ENCODE data around the gene ADSS2. TPM values are rescaled to one million over a fixed set of nuclear protein-coding genes. Genes with fewer than 3 reads are reported as not detected.

ADSS2 gene
- total and polyA plus RNA-seq, 2 of the 4 experiments (the other 2 are of a cell fraction) = 14.9 to 30.1 TPM

DNA sequence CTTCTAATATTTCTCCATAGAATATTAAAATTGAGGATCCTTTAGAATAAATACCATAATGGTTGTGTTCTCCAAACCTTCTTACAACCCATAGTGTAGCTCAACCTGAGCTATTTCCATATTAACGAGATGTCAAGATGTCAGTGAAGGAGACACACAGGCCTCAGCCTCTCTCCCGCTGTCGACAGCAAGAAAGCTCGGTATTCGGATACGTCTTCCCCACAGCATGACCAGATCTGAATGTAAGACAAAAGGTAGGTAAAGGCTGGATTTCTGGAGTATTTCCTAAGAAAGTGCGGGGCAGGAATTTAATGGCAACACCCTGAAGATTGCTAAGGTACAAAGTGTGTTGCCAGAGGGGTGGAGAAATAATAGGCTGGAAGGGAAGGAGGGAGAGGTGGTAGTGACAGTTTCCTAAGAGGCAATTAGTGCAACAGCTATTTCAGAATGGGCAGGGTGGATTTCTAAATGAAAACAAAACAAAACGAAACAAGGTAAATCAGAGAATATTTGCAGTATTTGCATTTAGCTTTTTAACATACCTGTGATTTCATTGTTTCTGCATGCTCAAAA, 1.7 kb downstream of the ADSS2 start (continued):
- TF ChIP-seq CHD1 (IDR thresholded peaks at IDR 0.05; ENCODE audit: low read depth, low read length) = no peak

DNA sequence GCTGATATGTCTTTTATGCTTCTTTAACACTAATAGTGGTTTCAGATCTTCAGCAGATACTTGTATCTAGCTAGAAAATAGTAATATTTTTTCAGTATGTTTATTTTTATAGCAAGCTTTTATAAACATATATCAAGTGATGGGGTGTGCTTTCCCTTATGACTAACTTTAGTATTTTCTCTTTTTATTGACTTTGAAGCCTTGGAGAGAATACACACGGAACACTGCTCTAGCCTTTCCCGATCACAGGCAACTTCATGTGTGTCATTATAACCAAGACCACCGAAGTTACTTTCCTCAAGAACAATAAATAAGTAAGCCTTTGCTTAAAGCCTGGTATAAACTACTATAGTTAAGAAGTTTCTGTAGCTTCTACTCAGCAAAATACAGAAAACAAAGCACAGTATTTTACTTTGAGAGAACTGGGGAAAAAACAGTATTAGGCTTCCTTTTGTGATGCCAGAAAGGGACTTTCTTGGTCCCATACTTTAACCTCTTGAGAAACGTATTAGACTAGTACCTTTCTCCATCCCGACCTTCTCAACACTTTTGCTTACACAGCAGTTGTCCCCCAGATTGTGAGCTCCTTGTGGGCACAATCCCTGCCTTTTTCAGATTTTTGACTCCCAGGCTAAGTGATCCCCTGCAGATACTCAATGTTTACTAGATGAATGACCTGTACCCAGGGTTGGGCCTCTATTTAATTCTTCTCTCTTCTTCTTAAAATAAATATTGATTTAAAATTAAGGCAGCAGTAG, 3.3 kb downstream of the ADSS2 start:
- H2AK5ac ChIP-seq (ENCODE audit: low read depth, low read length) = peak overlapping the region; percentile 44; the same call in 1 of the 2 replicates
- ChIA-PET POLR2A (ENCODE audit: unreplicated experiment) (interaction anchor here (0.5 kb wide), 1 partner anchor 123 kb away, joined by 9 read pairs; no protein-coding TSS in a partner anchor), CTCF (no interaction called here)
- peak overlapping the region; percentile 47 for H2BK5ac ChIP-seq (ENCODE audit: low read depth, low read length, poor library complexity, severe bottlenecking)
- H3K79me1 ChIP-seq (ENCODE audit: low read depth in 1 of 2, low read length in 2 of 2) = peaks cover 15 to 53% of the 10 kb centered on the region in 2 experiments
- no peak overlapping the region; the same call in 1 of the 2 replicates for H3K14ac ChIP-seq (replicated peaks; ENCODE audit: low read depth, low read length)
- DNase-seq (peak; percentile 69), ATAC-seq (ENCODE audit: low read depth) (no peak)
- H3K4me1 ChIP-seq (ENCODE audit: control insufficient read depth, insufficient read depth, low read length) = peaks cover 16% of the 10 kb centered on the region
- peak overlapping the region; percentile 64; the same call in 1 of the 2 replicates for H3K27ac ChIP-seq (ENCODE audit: insufficient read depth, low read length)
- TF ChIP-seq POLR2A (IDR thresholded peaks at IDR 0.05; ENCODE audit: low read depth, low read length) = no peak
- TF ChIP-seq MAFK (IDR thresholded peaks at IDR 0.05; ENCODE audit: low read depth, low read length) = peak; percentile 42; the same call in 1 of the 2 replicates
- intact Hi-C loops (cut with micrococcal nuclease) = loop anchor here (10.0 kb wide), 1 partner anchor 734 kb away; no protein-coding TSS in a partner anchor
- H3K27me3 ChIP-seq (ENCODE audit: control insufficient read depth, insufficient read depth, low read length) = no peaks in the 10 kb centered on the region
- peaks cover 3% of the 10 kb centered on the region for H3K36me3 ChIP-seq (ENCODE audit: control insufficient read depth, insufficient read depth, low read length)
- peak overlapping the region; percentile 25; the same call in 1 of the 2 replicates for H2BK120ac ChIP-seq (ENCODE audit: low read depth, low read length)
- no peak overlapping the region for H2AFZ ChIP-seq (replicated peaks; ENCODE audit: low read length, poor library complexity)
- no peak overlapping the region for H4K91ac ChIP-seq (ENCODE audit: insufficient read depth, low read depth, low read length)
- no peaks in the 10 kb centered on the region for H3K9me3 ChIP-seq (ENCODE audit: control insufficient read depth, insufficient read depth, low read length)
- peak overlapping the region; percentile 74; the same call in 1 of the 2 replicates for H3K23ac ChIP-seq (ENCODE audit: low read depth, low read length)
- H3K4me3 ChIP-seq (ENCODE audit: insufficient read depth, low read depth, low read length) = no peak overlapping the region
- peak overlapping the region; percentile 51 for H4K5ac ChIP-seq (ENCODE audit: low read depth, low read length)
- peak overlapping the region; percentile 44; the same call in 1 of the 2 replicates for H3K9ac ChIP-seq (ENCODE audit: low read depth, low read length)
- WGBS, 2 experiments (ENCODE audit: extremely low coverage in 2 of 2, insufficient read length in 1 of 2) = 50% methylated on average over 1 of the region's 5 CpGs; no CpG with 5 or more reads in 1 of the 2 experiments
- no TSS peak for BruUV-seq (replicated peaks)
- H3K9me1 ChIP-seq (ENCODE audit: insufficient read depth, low read length) = peaks cover 10% of the 10 kb centered on the region
- H2AK9ac ChIP-seq (replicated peaks; ENCODE audit: low read depth, low read length, poor library complexity) = no peak overlapping the region
- peak overlapping the region in 1 of 2 experiments; percentile 58; a peak in 2 of 4 replicates for H4K8ac ChIP-seq (ENCODE audit: low read depth in 2 of 2, low read length in 2 of 2)
- peak overlapping the region; percentile 62 for H3K18ac ChIP-seq (ENCODE audit: low read depth, low read length)
- 0 out of 3 replicates have a peak overlapping the region, but pooled peaks have one; percentile 37 for H2BK15ac ChIP-seq (ENCODE audit: low read depth, low read length)
- H3K56ac ChIP-seq (ENCODE audit: extremely low read depth, insufficient read depth, low read length) = no peak overlapping the region
- peak overlapping the region; percentile 88 for H3K4me2 ChIP-seq (ENCODE audit: low read depth, low read length)
- H4K20me1 ChIP-seq (ENCODE audit: insufficient read depth, low read length) = peaks cover 22% of the 10 kb centered on the region
- dilution Hi-C loops (cut with HindIII; ENCODE audit: low sequenced_read_pairs, unreplicated experiment) = no loop called here
- peak overlapping the region; percentile 8; the same call in 1 of the 2 replicates for H2BK20ac ChIP-seq (ENCODE audit: low read depth, low read length)
- in situ Hi-C loops (cut with MboI; ENCODE audit: low sequenced_read_pairs) = no loop called here
- H3K4ac ChIP-seq (ENCODE audit: low read depth, low read length) = 0 out of 2 replicates have a peak overlapping the region, but pooled peaks have one; percentile 37

Measured in IMR-90 (cell line).